ENCODE measurements around the gene LHX1. TPM values are rescaled to one million over a fixed set of nuclear protein-coding genes. Genes with fewer than 3 reads are reported as not detected.

Gene LHX1
- total RNA-seq, 8 experiments from 2014 or later, result 0.49 to 23.3 (median 13.8) TPM; not detected in 1

GRCh38 chr17:36992701-36993100 lies 55.4 kb downstream of the LHX1 start:
- no peak overlapping the region for H3K4me3 ChIP-seq
- H3K27ac ChIP-seq, result no peak overlapping the region
- peaks cover 3 to 8% of the 10 kb centered on the region in 2 donors for H3K4me1 ChIP-seq (replicated peaks in 1 of 2)
- whole genome bisulfite sequencing, 10 experiments, result 80 to 100% (median 100%) methylated on average over 1 to 2 of the region's 2 CpGs; no CpG with 5 or more reads in 1 of the 10 experiments
- in situ Hi-C loops (cut with MboI; ENCODE audit: low pct_unique_long_range_greater_than_20kb in 2 of 9, low sequenced_read_pairs in 9 of 9, unreplicated experiment in 9 of 9), result no loop called here
- no peak for ATAC-seq (replicated peaks in 6 of 8)

GRCh38 chr17:36993227-36993626 lies 56.0 kb downstream of the LHX1 start:
- no peak overlapping the region for H3K27ac ChIP-seq
- no peak for ATAC-seq (replicated peaks in 6 of 8)
- no peak overlapping the region for H3K4me3 ChIP-seq
- H3K4me1 ChIP-seq (replicated peaks in 1 of 2), result peaks cover 3 to 8% of the 10 kb centered on the region in 2 donors
- in situ Hi-C loops (cut with MboI; ENCODE audit: low pct_unique_long_range_greater_than_20kb in 2 of 9, low sequenced_read_pairs in 9 of 9, unreplicated experiment in 9 of 9), result no loop called here

Other genes starting within 250 kb of the LHX1 start
- 10 to 100 TPM; 30.7 to 60.9 (median 43.3) TPM for gene AATF, start 11.5 kb downstream of the LHX1 start, total RNA-seq